ENCODE results near the gene DNAAF3.

GRCh38 chr19:55136399-55137102 lies 29.9 kb downstream of the DNAAF3 start:
- TF ChIP-seq CTCF (IDR thresholded peaks at IDR 0.05), result no peak
- no peak for TF ChIP-seq POLR2A (IDR thresholded peaks at IDR 0.05)
